Right kidney (tissue), 1 donor: ENCODE results near the gene DTYMK.

Source experiments
- DNase-seq: peaks from one replicate; pipeline ENCODE4 v3.0.0-alpha.2; 2016

Gene DTYMK

GRCh38 chr2:241720099-241720498, 33.5 kb upstream of the DTYMK start:
- no peak for DNase-seq

- DNase-seq: no peak
These were observed 32.5 kb upstream of the DTYMK start for GRCh38 chr2:241719093-241719492.

- DNase-seq: no peak
These were observed 22.3 kb upstream of the DTYMK start for GRCh38 chr2:241708879-241709278.

- no peak for DNase-seq
These were observed 19.9 kb upstream of the DTYMK start for GRCh38 chr2:241706537-241706936.

GRCh38 chr2:241703032-241703604, 16.5 kb upstream of the DTYMK start:
- no peak for DNase-seq

GRCh38 chr2:241702155-241703031, 15.8 kb upstream of the DTYMK start:
- peak; percentile 98 for DNase-seq

GRCh38 chr2:241701399-241702154, 15.0 kb upstream of the DTYMK start, which contains the start of gene ING5:
ING5 (plus strand) TSS chr2:241702039; CDS start chr2:241702066, 27 bp downstream.
- DNase-seq: peak; percentile 98

GRCh38 chr2:241701149-241701398, 14.5 kb upstream of the DTYMK start:
- DNase-seq: no peak

GRCh38 chr2:241695651-241696050, 9.0 kb upstream of the DTYMK start:
- DNase-seq: no peak

- no peak for DNase-seq
These were observed 5.8 kb upstream of the DTYMK start for GRCh38 chr2:241692448-241692847.

GRCh38 chr2:241690202-241690717, 3.6 kb upstream of the DTYMK start:
- DNase-seq: no peak

- no peak for DNase-seq
These were observed 2.7 kb upstream of the DTYMK start for GRCh38 chr2:241689306-241689705.

- no peak for DNase-seq
These were observed 328 bp downstream of the DTYMK start for GRCh38 chr2:241686324-241686649.

GRCh38 chr2:241680827-241681599, 5.6 kb downstream of the DTYMK start:
- DNase-seq: no peak

GRCh38 chr2:241680044-241680443, 6.6 kb downstream of the DTYMK start:
- DNase-seq: no peak

GRCh38 chr2:241678784-241679540, 7.7 kb downstream of the DTYMK start:
- DNase-seq: no peak

- DNase-seq: no peak
These were observed 8.3 kb downstream of the DTYMK start for GRCh38 chr2:241678307-241678706.

GRCh38 chr2:241677392-241677791, 9.2 kb downstream of the DTYMK start:
- no peak for DNase-seq

GRCh38 chr2:241676665-241677064, 9.9 kb downstream of the DTYMK start:
- DNase-seq: no peak

GRCh38 chr2:241675885-241676284, 10.7 kb downstream of the DTYMK start:
- no peak for DNase-seq

- DNase-seq: no peak
These were observed 12.6 kb downstream of the DTYMK start for GRCh38 chr2:241673797-241674725.
